ENCODE data around the gene KCNJ16.

GRCh38 chr17:70028397-70028796 is 46.6 kb upstream of the KCNJ16 start:
- TF ChIP-seq, protein P1, sequence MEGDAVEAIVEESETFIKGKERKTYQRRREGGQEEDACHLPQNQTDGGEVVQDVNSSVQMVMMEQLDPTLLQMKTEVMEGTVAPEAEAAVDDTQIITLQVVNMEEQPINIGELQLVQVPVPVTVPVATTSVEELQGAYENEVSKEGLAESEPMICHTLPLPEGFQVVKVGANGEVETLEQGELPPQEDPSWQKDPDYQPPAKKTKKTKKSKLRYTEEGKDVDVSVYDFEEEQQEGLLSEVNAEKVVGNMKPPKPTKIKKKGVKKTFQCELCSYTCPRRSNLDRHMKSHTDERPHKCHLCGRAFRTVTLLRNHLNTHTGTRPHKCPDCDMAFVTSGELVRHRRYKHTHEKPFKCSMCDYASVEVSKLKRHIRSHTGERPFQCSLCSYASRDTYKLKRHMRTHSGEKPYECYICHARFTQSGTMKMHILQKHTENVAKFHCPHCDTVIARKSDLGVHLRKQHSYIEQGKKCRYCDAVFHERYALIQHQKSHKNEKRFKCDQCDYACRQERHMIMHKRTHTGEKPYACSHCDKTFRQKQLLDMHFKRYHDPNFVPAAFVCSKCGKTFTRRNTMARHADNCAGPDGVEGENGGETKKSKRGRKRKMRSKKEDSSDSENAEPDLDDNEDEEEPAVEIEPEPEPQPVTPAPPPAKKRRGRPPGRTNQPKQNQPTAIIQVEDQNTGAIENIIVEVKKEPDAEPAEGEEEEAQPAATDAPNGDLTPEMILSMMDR (IDR thresholded peaks at IDR 0.05), result no peak
- TF ChIP-seq ZFX (IDR thresholded peaks at IDR 0.05; ENCODE audit: borderline replicate concordance), result no peak

Measured in 22Rv1 (cell line).